ENCODE measurements around the gene SLC25A24.

GRCh38 chr1:108154314-108154713 is 45.8 kb downstream of the SLC25A24 start:
- TF ChIP-seq CTCF (IDR thresholded peaks at IDR 0.05; ENCODE audit: low read depth, low read length, poor library complexity, severe bottlenecking) (no peak), EZH2phosphoT487 (IDR thresholded peaks at IDR 0.05; ENCODE audit: borderline replicate concordance, low read length) (no peak)

Measured in DOHH2 (cell line).